ENCODE results near the gene ZNF503. TPM values are rescaled to one million over a fixed set of nuclear protein-coding genes. Genes with fewer than 3 reads are reported as not detected.

Gene ZNF503
- total and polyA plus RNA-seq, 3 experiments from 2014 or later: 0.07 to 0.13 TPM; not detected in 1

GRCh38 chr10:75402486-75403143, 1.1 kb upstream of the ZNF503 start:
- Mint-ChIP-seq H3K9me3 (peaks cover 0 to 3% (median 0%) of the 10 kb centered on the region in 5 donors), H3K4me3 (peak overlapping the region; percentile 69 to 89 (median 80)), H3K27ac (peak overlapping the region in 1 of 8 donors; percentile 43), H3K36me3 (no peaks in the 10 kb centered on the region), H3K4me1 (peaks cover 24 to 43% (median 35%) of the 10 kb centered on the region in 3 donors), H3K27me3 (peaks cover 54 to 64% of the 10 kb centered on the region in 2 donors)
- Histone ChIP-seq H3K27me3 (ENCODE audit: insufficient read depth, low read length, poor library complexity, severe bottlenecking) (peaks cover 32% of the 10 kb centered on the region), H3K36me3 (ENCODE audit: insufficient read depth, low read length) (no peaks in the 10 kb centered on the region), H3K27ac (ENCODE audit: low read depth, low read length) (no peak overlapping the region), H3K4me1 (ENCODE audit: insufficient read depth, low read length) (peaks cover 19% of the 10 kb centered on the region), H3K9me3 (ENCODE audit: low read length) (no peaks in the 10 kb centered on the region), H3K4me3 (ENCODE audit: low read length) (no peak overlapping the region)
- no peak for DNase-seq
- CTCF ChIA-PET: no interaction called here
- POLR2A ChIA-PET: no interaction called here

GRCh38 chr10:75400771-75401568, 594 bp downstream of the ZNF503 start:
- no peaks in the 10 kb centered on the region for H3K36me3 Mint-ChIP-seq
- peak overlapping the region in 1 of 8 donors; percentile 50 for H3K27ac Mint-ChIP-seq
- H3K4me3 ChIP-seq (ENCODE audit: low read length): peak overlapping the region; percentile 43
- peak overlapping the region; percentile 73 to 89 (median 76) for H3K4me3 Mint-ChIP-seq
- H3K9me3 Mint-ChIP-seq: peaks cover 0 to 3% (median 0%) of the 10 kb centered on the region in 5 donors
- peaks cover 19 to 34% (median 31%) of the 10 kb centered on the region in 3 donors for H3K4me1 Mint-ChIP-seq
- no peak overlapping the region for H3K27ac ChIP-seq (ENCODE audit: low read depth, low read length)
- peaks cover 18% of the 10 kb centered on the region for H3K27me3 ChIP-seq (ENCODE audit: insufficient read depth, low read length, poor library complexity, severe bottlenecking)
- DNase-seq: no peak
- POLR2A ChIA-PET: no interaction called here
- H3K27me3 Mint-ChIP-seq: peaks cover 43 to 54% of the 10 kb centered on the region in 2 donors
- peaks cover 14% of the 10 kb centered on the region for H3K4me1 ChIP-seq (ENCODE audit: insufficient read depth, low read length)
- no peaks in the 10 kb centered on the region for H3K9me3 ChIP-seq (ENCODE audit: low read length)
- CTCF ChIA-PET: no interaction called here
- no peaks in the 10 kb centered on the region for H3K36me3 ChIP-seq (ENCODE audit: insufficient read depth, low read length)

DNA sequence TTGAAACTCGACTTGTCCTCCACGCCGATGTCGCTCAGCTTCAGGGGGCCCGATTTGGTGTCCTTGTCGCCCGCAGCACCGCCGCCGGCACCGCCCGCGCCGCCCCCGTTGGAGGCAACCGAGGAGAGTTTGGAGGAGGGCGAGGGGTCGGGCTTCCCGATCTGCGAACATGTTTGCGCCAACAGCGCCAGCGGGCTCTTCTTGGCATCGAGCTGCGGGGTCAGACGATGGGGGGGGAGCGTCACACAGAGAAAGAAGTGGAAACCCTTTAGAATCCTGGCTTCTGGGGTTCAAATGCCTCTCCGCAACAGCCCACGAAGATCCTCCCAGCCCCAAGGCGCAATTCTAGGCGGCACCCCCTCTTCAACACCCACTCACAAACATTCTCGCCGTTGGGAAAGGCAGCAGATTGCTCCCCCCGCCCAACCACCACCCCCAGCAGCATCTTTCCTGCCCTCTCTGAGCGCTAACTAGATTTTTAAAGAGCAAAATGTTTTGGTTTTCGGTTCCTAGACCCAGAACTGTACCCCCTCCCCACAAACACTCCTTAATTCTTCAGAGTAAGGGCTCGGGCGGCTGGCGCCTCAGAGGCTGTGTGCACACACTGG, 1.3 kb downstream of the ZNF503 start:
- Mint-ChIP-seq H3K4me1 (peaks cover 19 to 34% (median 31%) of the 10 kb centered on the region in 3 donors), H3K27me3 (peaks cover 42 to 49% of the 10 kb centered on the region in 2 donors), H3K9me3 (peaks cover 0 to 2% (median 0%) of the 10 kb centered on the region in 5 donors), H3K27ac (peak overlapping the region in 1 of 8 donors; percentile 79), H3K4me3 (peak overlapping the region; percentile 73 to 89 (median 76)), H3K36me3 (no peaks in the 10 kb centered on the region)
- Histone ChIP-seq H3K27ac (ENCODE audit: low read depth, low read length) (no peak overlapping the region), H3K4me3 (ENCODE audit: low read length) (peak overlapping the region; percentile 43), H3K36me3 (ENCODE audit: insufficient read depth, low read length) (no peaks in the 10 kb centered on the region), H3K9me3 (ENCODE audit: low read length) (no peaks in the 10 kb centered on the region), H3K27me3 (ENCODE audit: insufficient read depth, low read length, poor library complexity, severe bottlenecking) (peaks cover 22% of the 10 kb centered on the region), H3K4me1 (ENCODE audit: insufficient read depth, low read length) (peaks cover 14% of the 10 kb centered on the region)
- ChIA-PET CTCF (no interaction called here), POLR2A (no interaction called here)
- no peak for DNase-seq

- peaks cover 23 to 40% (median 36%) of the 10 kb centered on the region in 3 donors for H3K4me1 Mint-ChIP-seq
- H3K4me3 ChIP-seq (ENCODE audit: low read length): no peak overlapping the region
- POLR2A ChIA-PET: no interaction called here
- H3K4me3 Mint-ChIP-seq: peak overlapping the region in 4 of 7 donors; percentile 73 to 80 (median 74)
- DNase-seq: peak in 1 of 5 donors; percentile 21
- H3K9me3 Mint-ChIP-seq: peaks cover 0 to 2% (median 0%) of the 10 kb centered on the region in 5 donors
- no peaks in the 10 kb centered on the region for H3K36me3 ChIP-seq (ENCODE audit: insufficient read depth, low read length)
- H3K36me3 Mint-ChIP-seq: no peaks in the 10 kb centered on the region
- no peak overlapping the region for H3K27ac Mint-ChIP-seq
- H3K4me1 ChIP-seq (ENCODE audit: insufficient read depth, low read length): peaks cover 14% of the 10 kb centered on the region
- H3K27ac ChIP-seq (ENCODE audit: low read depth, low read length): no peak overlapping the region
- CTCF ChIA-PET: no interaction called here
- peaks cover 26% of the 10 kb centered on the region for H3K27me3 ChIP-seq (ENCODE audit: insufficient read depth, low read length, poor library complexity, severe bottlenecking)
- H3K27me3 Mint-ChIP-seq: peaks cover 44 to 51% of the 10 kb centered on the region in 2 donors
- H3K9me3 ChIP-seq (ENCODE audit: low read length): no peaks in the 10 kb centered on the region
Observed at GRCh38 chr10:75399461-75400162, 2.0 kb downstream of the ZNF503 start.

GRCh38 chr10:75398692-75399460, 2.7 kb downstream of the ZNF503 start:
- Mint-ChIP-seq H3K27ac (no peak overlapping the region), H3K9me3 (no peaks in the 10 kb centered on the region), H3K4me1 (peaks cover 23 to 39% (median 33%) of the 10 kb centered on the region in 3 donors), H3K27me3 (peaks cover 47 to 53% of the 10 kb centered on the region in 2 donors), H3K36me3 (no peaks in the 10 kb centered on the region), H3K4me3 (peak overlapping the region in 1 of 7 donors; percentile 34)
- Histone ChIP-seq H3K27ac (ENCODE audit: low read depth, low read length) (no peak overlapping the region), H3K27me3 (ENCODE audit: insufficient read depth, low read length, poor library complexity, severe bottlenecking) (peaks cover 22% of the 10 kb centered on the region), H3K4me1 (ENCODE audit: insufficient read depth, low read length) (peaks cover 14% of the 10 kb centered on the region), H3K4me3 (ENCODE audit: low read length) (no peak overlapping the region), H3K9me3 (ENCODE audit: low read length) (no peaks in the 10 kb centered on the region), H3K36me3 (ENCODE audit: insufficient read depth, low read length) (no peaks in the 10 kb centered on the region)
- POLR2A ChIA-PET: no interaction called here
- DNase-seq: no peak
- CTCF ChIA-PET: no interaction called here

DNA sequence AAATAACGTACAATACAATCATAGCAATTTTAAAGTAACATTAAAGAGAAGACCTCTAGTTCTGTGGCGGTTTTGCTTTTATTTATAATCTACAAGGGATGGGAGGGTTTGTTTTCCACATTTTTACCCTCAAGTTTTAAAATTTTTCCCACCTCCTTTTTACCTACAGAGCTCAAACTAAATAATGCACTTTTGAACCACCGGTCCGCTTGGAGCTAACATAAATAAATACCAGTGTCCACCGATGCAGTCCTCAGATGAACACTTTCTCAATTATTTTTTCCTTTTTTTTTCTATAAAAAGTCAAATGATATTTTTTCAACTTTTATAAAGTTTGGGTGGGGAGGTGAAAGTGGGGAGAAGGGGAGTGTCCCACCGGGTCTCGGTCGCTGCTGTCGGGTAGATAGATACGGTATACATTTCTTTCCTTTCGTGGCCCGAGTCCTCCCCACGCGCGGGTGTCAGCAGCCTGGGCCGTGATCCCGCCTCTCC, 3.3 kb downstream of the ZNF503 start:
- H3K9me3 Mint-ChIP-seq: no peaks in the 10 kb centered on the region
- no peak overlapping the region for H3K27ac ChIP-seq (ENCODE audit: low read depth, low read length)
- H3K27ac Mint-ChIP-seq: no peak overlapping the region
- H3K4me3 ChIP-seq (ENCODE audit: low read length): no peak overlapping the region
- H3K27me3 Mint-ChIP-seq: peaks cover 47 to 53% of the 10 kb centered on the region in 2 donors
- no peak for DNase-seq
- peaks cover 13% of the 10 kb centered on the region for H3K4me1 ChIP-seq (ENCODE audit: insufficient read depth, low read length)
- H3K36me3 Mint-ChIP-seq: no peaks in the 10 kb centered on the region
- H3K4me3 Mint-ChIP-seq: peak overlapping the region in 1 of 7 donors; percentile 12
- ChIA-PET POLR2A (no interaction called here), CTCF (no interaction called here)
- no peaks in the 10 kb centered on the region for H3K36me3 ChIP-seq (ENCODE audit: insufficient read depth, low read length)
- peaks cover 22 to 35% (median 29%) of the 10 kb centered on the region in 3 donors for H3K4me1 Mint-ChIP-seq
- H3K27me3 ChIP-seq (ENCODE audit: insufficient read depth, low read length, poor library complexity, severe bottlenecking): peaks cover 21% of the 10 kb centered on the region
- no peaks in the 10 kb centered on the region for H3K9me3 ChIP-seq (ENCODE audit: low read length)

GRCh38 chr10:75397496-75398199, 3.9 kb downstream of the ZNF503 start:
- H3K4me3 Mint-ChIP-seq: peak overlapping the region in 1 of 7 donors; percentile 63
- Histone ChIP-seq H3K27ac (ENCODE audit: low read depth, low read length) (no peak overlapping the region), H3K4me1 (ENCODE audit: insufficient read depth, low read length) (peaks cover 7% of the 10 kb centered on the region), H3K4me3 (ENCODE audit: low read length) (no peak overlapping the region), H3K9me3 (ENCODE audit: low read length) (no peaks in the 10 kb centered on the region), H3K36me3 (ENCODE audit: insufficient read depth, low read length) (no peaks in the 10 kb centered on the region), H3K27me3 (ENCODE audit: insufficient read depth, low read length, poor library complexity, severe bottlenecking) (peaks cover 21% of the 10 kb centered on the region)
- ChIA-PET CTCF (no interaction called here), POLR2A (no interaction called here)
- no peaks in the 10 kb centered on the region for H3K36me3 Mint-ChIP-seq
- peaks cover 18 to 29% (median 23%) of the 10 kb centered on the region in 3 donors for H3K4me1 Mint-ChIP-seq
- no peak for DNase-seq
- H3K27me3 Mint-ChIP-seq: peaks cover 47 to 52% of the 10 kb centered on the region in 2 donors
- H3K27ac Mint-ChIP-seq: no peak overlapping the region
- no peaks in the 10 kb centered on the region for H3K9me3 Mint-ChIP-seq
